RPMI8226 (cell line): ENCODE data around the gene SSTR3.

ENCODE experiments used
- DNase-seq: peaks from one replicate; pipeline ENCODE4 v3.0.0-alpha.2; 2015

The SSTR3 gene

GRCh38 chr22:37163575-37164504 lies 48.4 kb downstream of the SSTR3 start:
- no peak for DNase-seq

- DNase-seq, result no peak
Observed at GRCh38 chr22:37163096-37163489, 49.2 kb downstream of the SSTR3 start.

- DNase-seq, result peak; percentile 71
Observed at GRCh38 chr22:37162221-37163095, 49.8 kb downstream of the SSTR3 start.

- no peak for DNase-seq
Observed at GRCh38 chr22:37161443-37161842, 50.8 kb downstream of the SSTR3 start.

GRCh38 chr22:37160027-37160426 lies 52.2 kb downstream of the SSTR3 start:
- DNase-seq, result no peak

- DNase-seq, result no peak
Observed at GRCh38 chr22:37158963-37159290, 53.4 kb downstream of the SSTR3 start.

- no peak for DNase-seq
Observed at GRCh38 chr22:37157516-37158285, 54.6 kb downstream of the SSTR3 start.

GRCh38 chr22:37156686-37157435 lies 55.4 kb downstream of the SSTR3 start:
- DNase-seq, result no peak

- DNase-seq, result no peak
Observed at GRCh38 chr22:37155971-37156370, 56.3 kb downstream of the SSTR3 start.

GRCh38 chr22:37154925-37155712 lies 57.2 kb downstream of the SSTR3 start:
- peak; percentile 34 for DNase-seq
